Putamen (tissue), 1 donor: ENCODE results near the gene HOXD3.

Experiments used
- DNase-seq: peaks from one replicate; pipeline ENCODE4 v3.0.0-alpha.2; 2016; ENCODE audit warnings: low spot score

Gene HOXD3

DNA sequence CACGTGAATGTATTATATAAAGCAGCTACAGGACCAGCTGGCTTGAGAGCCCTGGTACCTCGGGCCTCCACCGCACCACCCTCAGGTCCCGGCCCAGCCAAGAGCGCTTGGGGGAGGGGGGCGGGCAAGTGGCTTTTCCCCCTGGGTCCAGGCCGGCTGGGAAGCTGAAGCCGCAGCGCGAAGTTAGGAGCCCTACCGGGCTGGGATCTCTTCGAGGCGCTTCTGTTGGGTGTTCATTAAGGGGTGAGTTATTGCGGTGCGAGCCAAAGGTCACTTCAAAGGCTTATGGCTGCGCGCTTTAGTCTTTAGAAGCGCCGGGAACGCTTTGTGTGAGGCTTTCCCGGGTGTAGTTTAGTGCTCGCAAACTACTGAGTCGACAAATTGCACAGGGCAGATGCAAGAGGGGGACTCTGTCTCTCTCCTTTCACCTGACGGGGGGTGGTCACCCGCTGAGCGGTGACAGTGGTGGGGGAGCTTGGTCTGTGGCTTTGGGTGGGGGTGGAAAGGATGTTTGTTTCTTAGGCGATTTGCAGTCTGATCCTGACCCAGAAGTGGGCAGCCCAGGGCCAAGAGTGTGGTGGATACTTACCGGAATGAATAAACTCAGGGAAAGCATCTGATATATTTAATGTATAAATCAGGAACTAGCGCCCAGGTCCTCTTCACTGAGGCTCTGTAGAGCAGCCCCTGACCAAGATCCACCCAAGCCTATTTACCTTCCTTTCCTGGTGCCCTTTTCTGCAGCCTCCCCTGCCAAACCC is 6.0 kb downstream of the HOXD3 start:
- DNase-seq = no peak

DNA sequence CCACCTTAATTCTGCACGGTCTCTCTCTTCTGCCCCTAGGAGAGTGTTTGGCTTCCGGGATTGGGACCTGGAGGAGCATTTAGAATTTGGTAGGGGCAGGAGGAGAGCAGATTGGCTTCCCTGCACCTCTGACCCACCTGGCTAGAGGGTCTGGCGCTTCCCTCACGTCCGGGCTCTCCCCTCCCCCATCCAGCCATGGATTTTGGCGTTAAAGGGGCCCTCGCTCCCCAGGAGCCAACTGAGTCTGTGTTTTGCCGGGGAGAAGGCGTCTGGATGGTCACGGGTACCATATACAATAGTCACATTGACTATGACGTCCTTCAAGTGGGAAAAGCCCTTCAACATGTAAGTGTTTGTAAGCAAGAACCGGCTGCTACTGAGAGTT is 6.6 kb downstream of the HOXD3 start:
- DNase-seq = no peak

DNA sequence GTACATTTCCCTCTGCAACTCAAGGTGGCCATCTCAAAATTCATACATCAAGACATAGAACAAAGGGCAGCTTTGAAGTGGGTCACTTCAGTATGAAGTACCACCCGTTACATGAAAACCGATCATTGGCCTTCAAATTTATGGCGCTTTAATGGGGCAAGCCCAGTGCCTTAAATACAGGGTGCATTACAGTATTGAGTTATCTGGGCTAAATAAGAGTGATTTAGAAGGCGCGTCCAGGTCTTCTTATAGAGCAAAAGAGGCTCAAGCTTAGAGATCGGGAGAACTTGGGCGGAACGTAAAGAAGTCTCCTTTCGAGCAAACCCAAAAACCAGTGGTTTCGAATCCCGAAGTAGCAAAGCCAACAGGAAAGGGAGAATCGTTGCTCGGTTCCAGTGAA is 7.1 kb downstream of the HOXD3 start:
- DNase-seq = no peak

DNA sequence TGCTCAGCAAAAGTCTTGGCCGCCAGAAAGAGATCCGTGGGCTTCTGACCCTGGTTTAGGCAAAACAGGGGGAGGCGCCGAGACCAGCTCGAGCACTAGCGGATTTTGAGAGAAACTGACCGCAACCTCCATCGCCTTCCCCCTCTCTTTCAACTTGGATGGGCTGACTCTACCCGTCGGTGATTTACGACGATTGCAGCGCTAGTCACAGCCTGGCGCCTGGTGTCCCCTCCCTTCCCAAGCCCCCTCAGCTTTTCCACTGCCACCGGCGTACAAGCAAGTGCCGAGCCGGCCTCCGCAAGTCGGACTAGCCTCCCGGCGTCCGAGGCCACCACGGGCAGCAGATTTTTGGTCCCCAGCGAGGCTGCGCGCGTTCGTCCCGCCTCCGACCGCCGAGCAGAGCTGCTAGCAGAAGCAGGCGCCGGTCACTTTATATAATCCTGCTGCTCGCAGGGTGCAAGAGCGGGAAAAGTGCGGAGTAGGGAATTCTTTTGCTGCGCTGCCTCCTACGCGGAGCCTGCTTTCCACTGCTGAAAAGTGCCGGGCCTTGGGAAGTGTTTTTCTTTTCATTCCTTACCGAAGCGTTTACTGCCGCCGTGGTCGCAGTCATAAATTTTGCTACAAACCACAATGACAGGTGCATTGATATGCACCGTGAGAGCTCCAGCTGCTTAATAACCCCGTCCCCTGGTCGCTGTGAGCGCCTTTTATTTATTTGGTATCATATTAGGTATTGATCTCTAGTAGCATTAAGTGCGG is 7.7 kb downstream of the HOXD3 start:
- DNase-seq = no peak

DNA sequence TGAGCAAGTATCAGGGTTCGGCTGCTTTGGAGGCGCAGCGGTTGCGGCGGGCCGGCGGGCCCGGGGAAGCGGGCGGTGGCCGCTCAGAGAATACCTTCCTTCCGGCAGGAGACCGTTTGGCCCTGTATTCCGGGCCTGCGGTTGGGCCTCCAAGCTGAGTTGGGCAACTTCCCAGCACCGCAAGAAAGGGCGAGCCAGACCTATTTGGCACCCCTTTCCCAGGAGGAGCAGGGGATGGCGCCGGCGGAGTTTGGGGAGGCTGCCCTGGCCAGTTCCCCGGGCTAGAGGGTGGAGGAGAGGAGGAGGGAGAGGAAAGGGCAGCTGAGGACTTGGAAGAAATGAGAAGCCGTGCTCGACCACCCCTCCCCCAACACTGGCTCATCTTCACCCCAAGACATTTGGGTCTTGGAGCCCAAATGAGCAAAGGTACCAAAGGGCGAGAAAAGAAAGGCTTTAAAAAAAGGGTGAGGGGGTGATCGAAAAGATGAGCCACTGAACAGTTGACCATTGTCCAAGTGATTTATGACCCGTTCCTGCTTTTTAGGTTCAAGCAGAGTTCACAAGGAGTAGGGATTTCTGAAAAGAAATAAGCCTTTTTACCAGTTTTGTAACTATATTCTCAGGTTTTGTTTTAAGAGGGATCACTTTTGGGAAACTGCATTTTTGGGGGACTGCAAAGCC is 8.4 kb downstream of the HOXD3 start:
- no peak for DNase-seq

DNA sequence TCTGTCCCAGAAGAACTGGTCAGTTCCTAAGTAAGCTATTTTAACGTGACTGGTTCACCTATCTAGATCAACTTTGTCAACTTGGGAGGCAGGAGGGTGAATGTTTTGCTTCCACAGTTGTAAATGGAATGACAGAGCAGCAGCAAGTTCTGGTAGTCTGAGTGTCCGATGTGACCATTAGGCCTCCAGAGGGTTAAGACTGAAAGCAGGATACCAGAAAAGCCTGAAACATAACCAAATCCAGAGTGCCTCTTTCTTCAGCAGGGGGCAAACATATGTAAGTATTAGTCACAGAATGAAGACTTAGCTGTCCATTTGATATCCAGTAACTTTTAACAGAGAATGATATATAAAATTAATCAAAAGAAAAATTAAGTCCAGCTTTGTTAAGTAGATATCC is 9.2 kb downstream of the HOXD3 start:
- DNase-seq = no peak

DNA sequence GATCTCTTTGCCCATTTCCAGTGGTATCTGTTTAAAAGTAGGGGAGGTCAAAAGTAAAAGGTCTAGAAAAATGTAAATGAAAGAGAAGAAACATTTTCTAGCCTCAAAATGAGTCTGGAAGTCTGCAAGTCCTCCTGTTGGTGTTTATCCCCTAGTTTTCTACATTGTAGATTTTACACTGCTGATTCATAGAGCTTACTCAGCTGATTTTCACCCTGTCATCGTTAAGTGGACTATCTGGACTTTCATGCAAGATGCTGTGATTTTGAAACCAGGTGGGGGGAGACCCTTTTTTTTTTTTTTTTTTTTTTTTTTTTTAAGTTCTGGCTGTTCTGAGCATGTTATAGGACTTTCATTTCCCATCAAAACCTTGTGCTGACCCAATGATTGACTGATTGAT is 10.3 kb downstream of the HOXD3 start:
- DNase-seq = no peak

DNA sequence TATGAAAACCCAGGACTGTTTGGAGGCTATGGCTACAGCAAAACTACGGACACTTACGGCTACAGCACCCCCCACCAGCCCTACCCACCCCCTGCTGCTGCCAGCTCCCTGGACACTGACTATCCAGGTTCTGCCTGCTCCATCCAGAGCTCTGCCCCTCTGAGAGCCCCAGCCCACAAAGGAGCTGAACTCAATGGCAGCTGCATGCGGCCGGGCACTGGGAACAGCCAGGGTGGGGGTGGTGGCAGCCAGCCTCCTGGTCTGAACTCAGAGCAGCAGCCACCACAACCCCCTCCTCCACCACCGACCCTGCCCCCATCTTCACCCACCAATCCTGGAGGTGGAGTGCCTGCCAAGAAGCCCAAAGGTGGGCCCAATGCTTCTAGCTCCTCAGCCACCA is 12.1 kb downstream of the HOXD3 start:
- DNase-seq = no peak

DNA sequence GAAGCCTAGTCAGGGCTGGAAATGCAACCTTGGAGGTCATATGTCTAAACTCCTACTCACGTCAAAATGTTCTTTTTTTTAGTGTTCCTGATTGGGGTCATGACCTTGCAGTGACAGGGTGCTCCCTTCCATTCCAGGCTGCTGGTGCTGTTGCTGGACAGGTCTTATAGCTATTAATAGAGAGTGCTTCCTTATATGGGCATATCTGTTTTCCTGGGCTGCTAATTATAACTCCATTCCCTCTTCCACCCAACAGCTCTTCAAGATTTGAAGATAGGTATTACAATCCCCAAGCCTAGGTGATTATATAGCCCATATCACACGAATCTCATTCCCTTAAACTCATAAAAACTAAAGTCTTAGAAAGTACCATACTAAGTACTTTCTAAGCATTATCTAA is 12.6 kb downstream of the HOXD3 start:
- no peak for DNase-seq

DNA sequence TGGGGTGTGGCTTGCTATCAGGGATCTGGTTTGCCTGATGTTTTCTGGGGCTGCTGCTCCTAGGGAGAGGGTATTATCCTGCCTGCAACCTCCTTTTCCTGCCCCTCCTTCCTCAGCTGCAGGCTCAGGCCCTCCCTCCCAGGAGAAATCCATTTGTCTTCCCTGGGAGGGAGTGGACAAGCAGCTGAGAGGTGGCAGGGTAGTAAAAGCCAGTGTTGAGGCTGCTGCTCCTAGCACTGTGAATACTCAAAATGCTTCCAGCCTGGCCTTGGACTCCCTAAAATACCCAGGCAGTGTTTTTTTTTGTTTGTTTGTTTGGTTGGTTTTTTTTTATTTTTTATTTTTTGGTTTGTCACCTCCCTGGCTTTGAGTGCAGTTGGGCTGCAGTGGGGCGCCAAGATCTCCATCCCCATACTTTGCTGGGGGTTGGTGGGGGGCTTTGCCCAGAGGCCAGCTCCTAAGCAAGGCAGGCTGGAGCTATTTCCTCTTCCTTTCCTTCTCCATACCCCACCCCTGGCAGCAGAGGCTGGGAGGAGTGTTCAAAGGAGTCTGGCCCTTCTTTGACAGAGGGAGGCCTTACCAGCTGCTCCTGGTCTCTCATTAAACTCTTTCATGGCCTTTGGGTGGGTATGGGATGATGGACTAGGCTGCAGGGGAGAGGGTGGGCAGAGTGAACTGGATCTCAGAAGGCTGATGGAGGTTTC is 13.6 kb downstream of the HOXD3 start:
- DNase-seq = no peak

DNA sequence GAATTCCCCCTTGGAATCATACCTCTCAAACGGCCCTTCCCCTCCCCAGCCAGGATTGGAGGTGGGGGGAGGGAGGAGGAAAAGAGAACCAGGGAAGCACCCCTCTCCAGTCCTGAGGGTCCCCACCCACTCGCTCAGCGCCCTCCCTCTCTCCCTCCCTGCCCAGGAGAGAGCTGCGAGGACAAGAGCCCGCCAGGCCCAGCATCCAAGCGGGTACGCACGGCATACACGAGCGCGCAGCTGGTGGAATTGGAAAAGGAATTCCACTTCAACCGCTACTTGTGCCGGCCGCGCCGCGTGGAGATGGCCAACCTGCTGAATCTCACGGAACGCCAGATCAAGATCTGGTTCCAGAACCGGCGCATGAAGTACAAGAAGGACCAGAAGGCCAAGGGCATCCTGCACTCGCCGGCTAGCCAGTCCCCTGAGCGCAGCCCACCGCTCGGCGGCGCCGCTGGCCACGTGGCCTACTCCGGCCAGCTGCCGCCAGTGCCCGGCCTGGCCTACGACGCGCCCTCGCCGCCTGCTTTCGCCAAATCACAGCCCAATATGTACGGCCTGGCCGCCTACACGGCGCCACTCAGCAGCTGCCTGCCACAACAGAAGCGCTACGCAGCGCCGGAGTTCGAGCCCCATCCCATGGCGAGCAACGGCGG is 14.4 kb downstream of the HOXD3 start:
- DNase-seq = no peak

DNA sequence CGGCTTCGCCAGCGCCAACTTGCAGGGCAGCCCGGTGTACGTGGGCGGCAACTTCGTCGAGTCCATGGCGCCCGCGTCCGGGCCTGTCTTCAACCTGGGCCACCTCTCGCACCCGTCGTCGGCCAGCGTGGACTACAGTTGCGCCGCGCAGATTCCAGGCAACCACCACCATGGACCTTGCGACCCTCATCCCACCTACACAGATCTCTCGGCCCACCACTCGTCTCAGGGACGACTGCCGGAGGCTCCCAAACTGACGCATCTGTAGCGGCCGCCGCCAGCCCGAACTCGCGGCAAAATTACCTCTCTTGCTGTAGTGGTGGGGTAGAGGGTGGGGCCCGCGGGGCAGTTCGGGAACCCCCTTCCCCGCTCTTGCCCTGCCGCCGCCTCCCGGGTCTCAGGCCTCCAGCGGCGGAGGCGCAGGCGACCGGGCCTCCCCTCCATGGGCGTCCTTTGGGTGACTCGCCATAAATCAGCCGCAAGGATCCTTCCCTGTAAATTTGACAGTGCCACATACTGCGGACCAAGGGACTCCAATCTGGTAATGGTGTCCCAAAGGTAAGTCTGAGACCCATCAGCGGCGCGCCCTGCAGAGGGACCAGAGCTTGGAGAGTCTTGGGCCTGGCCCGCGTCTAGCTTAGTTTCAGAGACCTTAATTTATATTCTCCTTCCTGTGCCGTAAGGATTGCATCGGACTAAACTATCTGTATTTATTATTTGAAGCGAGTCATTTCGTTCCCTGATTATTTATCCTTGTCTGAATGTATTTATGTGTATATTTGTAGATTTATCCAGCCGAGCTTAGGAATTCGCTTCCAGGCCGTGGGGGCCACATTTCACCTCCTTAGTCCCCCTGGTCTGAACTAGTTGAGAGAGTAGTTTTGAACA is 15.1 kb downstream of the HOXD3 start:
- no peak for DNase-seq

DNA sequence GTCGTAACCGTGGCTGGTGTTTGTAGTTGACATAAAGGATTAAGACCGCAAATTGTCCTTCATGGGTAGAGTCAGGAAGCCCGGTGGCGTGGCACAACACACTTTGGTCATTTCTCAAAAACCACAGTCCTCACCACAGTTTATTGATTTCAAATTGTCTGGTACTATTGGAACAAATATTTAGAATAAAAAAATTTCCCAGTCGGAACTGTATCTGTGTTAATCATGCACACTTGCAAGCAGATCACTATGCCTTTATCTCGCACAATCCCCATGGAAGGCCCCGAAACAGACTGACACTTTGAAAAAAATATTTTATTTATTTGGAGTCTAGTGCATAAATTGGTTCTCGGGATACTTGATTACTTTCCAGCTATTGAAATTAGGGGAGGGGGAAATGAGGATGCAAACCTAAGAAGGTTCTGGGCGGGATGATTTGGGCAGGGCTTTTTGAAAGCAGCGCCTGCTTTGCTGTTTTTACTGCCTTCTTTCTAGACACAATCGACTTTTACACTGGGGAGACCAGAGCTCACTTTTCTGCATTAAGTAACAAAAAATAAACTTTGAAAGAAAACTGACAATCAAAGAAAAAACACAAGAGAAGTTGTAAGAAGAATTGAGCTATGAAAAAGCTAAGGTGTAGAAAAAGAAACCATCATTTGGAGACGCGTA is 15.9 kb downstream of the HOXD3 start:
- no peak for DNase-seq

DNA sequence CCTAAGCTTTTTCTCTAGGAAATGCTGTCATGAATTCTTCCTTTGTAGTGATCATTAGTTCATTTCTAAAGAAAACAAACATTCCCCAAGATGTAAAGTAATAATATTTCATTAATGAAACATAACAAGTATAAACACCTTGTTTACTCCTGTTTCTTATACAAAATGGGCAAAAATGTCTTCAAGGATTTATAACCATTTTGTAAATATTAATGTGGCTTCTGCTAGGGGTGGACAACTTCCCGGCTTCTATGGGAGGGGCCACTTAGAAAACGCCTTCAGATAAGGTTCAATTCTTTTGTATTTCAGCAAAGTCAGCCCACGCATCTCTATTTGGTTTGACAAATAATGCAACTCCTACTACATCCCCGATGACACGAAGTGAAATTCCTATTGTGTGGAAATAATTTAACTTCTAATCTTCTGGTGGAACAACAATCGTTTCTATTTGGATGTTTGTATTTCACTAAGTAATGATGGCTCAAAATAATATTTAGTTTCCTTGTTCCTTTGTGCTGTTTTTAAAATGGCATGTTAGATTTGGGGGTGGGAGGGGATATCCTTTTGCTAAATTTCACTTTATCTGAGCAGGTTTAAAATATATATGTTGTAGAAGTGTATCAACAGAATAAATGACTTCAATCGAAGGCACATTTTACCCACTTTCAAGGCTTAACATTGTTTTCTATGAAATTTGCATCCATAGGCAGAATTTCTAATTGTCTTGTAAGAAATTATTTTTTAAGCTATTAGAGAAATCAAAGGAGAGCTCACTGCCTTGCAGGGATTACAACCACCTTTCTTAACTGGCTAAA is 16.7 kb downstream of the HOXD3 start:
- no peak for DNase-seq

DNA sequence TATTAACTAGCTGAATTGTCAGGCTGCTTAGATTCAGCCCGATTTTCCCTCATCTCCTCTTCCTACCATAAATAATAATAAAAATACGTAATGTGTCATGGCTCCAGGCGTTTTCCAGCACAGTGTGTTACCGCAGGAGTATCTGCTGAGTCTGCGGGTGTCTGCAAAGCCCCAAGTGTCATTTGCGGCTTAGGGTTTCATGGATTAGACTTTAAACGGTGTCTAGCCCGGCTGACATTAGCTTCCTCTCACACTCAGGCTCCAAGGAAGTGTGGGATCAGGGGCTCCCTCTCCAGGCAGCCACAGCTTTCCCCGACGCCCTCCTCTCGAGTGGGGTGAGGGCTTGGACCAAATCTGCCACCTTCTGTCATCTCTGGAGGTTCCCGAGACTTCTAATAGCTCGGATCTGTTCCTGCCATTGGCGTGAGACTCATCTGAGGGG is 17.3 kb downstream of the HOXD3 start:
- DNase-seq = peak; percentile 33

DNA sequence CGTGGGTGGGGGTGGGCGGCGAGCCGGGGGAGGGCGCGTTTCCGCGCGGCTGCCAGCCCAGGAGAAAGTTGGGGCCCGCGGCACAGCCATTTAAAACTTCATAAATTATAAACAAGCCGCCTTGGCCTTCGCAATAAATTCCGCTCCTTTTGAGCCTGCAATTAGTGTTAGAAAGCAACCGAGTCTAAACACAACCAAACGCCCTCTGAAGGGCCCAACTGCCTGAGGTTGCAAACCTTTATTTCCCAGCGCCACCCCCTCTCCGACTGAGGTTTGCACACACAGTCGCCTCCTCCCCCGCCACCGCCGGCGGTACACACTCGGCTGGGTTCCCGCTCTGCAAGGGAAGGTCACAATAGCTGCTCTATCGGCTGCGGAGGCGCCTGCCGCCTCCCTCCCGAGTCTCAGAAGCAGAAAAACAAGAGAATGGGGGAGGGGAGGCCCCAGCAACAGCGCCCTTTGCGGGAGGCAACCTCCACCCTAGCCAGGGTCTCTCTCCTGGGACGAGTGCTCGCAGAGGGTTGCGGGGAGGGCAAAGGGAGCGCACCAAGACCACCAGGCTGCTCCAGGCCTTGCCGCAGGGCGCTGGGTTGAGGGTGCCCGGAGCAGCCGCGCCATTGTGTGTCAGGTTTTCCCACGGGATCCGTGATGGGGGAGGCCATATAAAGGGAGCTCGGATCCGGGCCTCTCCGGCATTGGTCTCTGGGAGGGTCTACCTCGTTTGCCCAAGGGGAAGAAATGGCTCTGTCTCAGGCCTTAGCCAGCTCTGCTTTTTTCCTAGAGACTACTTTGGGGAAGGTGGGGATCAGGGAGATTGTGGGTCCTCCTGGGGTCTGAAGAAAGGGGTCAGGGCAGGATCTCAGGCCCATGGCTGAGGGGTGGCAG is 18.0 kb downstream of the HOXD3 start:
- DNase-seq = peak; percentile 87

DNA sequence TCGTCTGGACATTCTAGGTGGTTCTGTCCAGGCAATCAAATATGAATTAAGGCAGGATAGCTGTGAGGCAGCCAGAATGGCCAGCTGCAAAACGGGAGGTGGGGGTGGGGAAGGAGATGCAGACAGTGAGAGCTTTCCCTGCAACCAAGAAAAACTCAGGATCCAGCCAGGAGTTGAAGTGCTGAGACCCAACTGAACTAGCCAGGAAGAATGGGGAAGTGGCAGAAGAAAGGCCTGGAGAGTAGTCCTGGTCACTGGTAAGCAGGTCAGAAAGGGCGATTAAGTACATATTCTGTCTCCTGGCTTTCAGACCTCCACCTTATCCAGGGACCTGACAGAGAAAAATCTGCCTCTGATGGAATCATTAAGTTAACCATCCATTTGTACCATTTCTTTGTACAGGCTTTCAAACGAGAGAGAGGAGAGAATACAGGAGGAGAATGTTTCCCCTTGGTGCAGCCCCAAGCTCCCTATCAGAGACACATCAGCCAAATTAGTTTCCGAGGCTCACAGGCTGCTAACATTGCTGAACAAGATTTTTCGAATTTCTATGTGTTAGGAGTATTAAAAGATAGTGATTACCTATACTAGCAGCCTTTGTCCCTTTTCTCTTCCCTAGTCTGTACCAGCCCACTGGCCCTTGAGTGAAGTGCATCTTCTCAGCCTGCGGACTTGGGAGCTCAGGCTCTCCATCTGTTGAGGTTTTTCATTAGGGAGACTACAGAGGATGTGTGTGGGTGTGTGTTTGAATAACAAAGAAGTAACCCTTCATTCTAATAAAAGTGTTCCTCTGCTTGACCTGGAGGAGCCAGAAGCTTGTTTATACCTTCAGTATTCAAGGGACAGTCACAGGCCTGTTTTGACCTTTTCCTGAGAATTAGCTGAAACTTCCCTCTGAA is 18.9 kb downstream of the HOXD3 start:
- peak; percentile 45 for DNase-seq
